Transverse colon (tissue), 4 donors: ENCODE results near the gene AIG1. TPM values are rescaled to one million over a fixed set of nuclear protein-coding genes. Genes with fewer than 3 reads are reported as not detected.

Experiments used
- DNase-seq: peaks from one replicate; pipeline ENCODE4 v3.0.0-alpha.2; 2019
- H3K27ac ChIP-seq, 4 donors: fragments of 200-600 bp; sonication (generic); 2 replicates each; pipeline ENCODE4 v1.5.1; 2016 to 2018; ENCODE audit warnings: inconsistent platforms in 4 of 4
- H3K27me3 ChIP-seq: fragments of 200-600 bp; sonication (generic); 2 replicates; pipeline ENCODE4 v1.5.1; 2017; ENCODE audit warnings: inconsistent platforms
- H3K36me3 ChIP-seq, 4 donors: fragments of 200-600 bp; sonication (generic); 2 replicates each; pipeline ENCODE4 v1.5.1; 2017 to 2019; ENCODE audit warnings: inconsistent platforms in 4 of 4
- H3K4me1 ChIP-seq, 4 donors: fragments of 200-600 bp; sonication (generic); 2 replicates each; pipeline ENCODE4 v1.5.1; 2017 to 2020; ENCODE audit warnings: inconsistent platforms in 4 of 4
- H3K4me3 ChIP-seq, 4 donors: fragments of 200-600 bp; sonication (generic); 1 replicate in 1 of 4; 2 replicates in 3 of 4; pipeline versions ENCODE4 v1.5.1 to v1.6.1; 2017 to 2019; ENCODE audit warnings: inconsistent platforms in 4 of 4
- H3K9me3 ChIP-seq, 2 donors: fragments of 200-600 bp; sonication (generic); 2 replicates each; pipeline ENCODE4 v1.5.1; 2017 to 2019; ENCODE audit warnings: inconsistent platforms in 2 of 2
- EP300 ChIP-seq: sonication (generic); formaldehyde crosslinking; IDR thresholded peaks from one replicate; pipeline ENCODE4 v1.6.1; 2017; ENCODE audit warnings: antibody characterized with exemption, low read depth
- POLR2A ChIP-seq: fragments of 450-650 bp; IDR thresholded peaks from one replicate; pipeline ENCODE4 v1.6.1; 2016; ENCODE audit warnings: antibody characterized with exemption, mild to moderate bottlenecking, moderate library complexity
- POLR2AphosphoS5 ChIP-seq, 3 donors: sonication (generic); formaldehyde crosslinking; IDR thresholded peaks; one replicate each; pipeline ENCODE4 v1.6.1; 2016; ENCODE audit warnings: antibody characterized with exemption in 3 of 3
- WGBS, 2 donors: methylation state at CpG; one replicate each; pipeline ENCODE4 v1.1.5; 2018; ENCODE audit warnings: low coverage in 1 of 2; 5-methylcytosine and 5-hydroxymethylcytosine counted together
- in situ Hi-C, 4 donors: fragments of 200-750 bp; cut with MboI; loops; one replicate each; pipeline versions ENCODE4 v1.15.0 to v1.15.1; 2017; ENCODE audit warnings: low sequenced_read_pairs in 3 of 4, low pct_ligation_motif_present in 1 of 4, low pct_unique_long_range_greater_than_20kb in 1 of 4
- intact Hi-C: fragments of 100-400 bp; cut with DNase I; formaldehyde crosslinking; loops from one replicate; pipeline ENCODE4 v1.15.1; 2023; ENCODE audit warnings: low total_unique reads
- total RNA-seq, 4 donors: library from RNA; depleted of rRNA; stranded (reverse); fragments of >200 nt; gene quantifications; one replicate each; pipeline ENCODE4 v1.1.0, GENCODE V29; 2016
- TF ChIP-seq, protein P1 (sequence below), 5 experiments: fragments of 200-600 bp in 3 of 5; fragments of 450-650 bp in 2 of 5; sonication (generic) in 3 of 5; IDR thresholded peaks; 1 replicate in 2 of 5; 2 replicates in 3 of 5; pipeline ENCODE4 v1.5.1; 2016 to 2017; ENCODE audit warnings: antibody characterized with exemption in 5 of 5, inconsistent platforms in 3 of 5, mild to moderate bottlenecking in 2 of 5, moderate library complexity in 1 of 5

Gene AIG1
- total RNA-seq, 4 donors from 2014 or later, result 16.5 to 38.2 (median 21.6) TPM

DNA sequence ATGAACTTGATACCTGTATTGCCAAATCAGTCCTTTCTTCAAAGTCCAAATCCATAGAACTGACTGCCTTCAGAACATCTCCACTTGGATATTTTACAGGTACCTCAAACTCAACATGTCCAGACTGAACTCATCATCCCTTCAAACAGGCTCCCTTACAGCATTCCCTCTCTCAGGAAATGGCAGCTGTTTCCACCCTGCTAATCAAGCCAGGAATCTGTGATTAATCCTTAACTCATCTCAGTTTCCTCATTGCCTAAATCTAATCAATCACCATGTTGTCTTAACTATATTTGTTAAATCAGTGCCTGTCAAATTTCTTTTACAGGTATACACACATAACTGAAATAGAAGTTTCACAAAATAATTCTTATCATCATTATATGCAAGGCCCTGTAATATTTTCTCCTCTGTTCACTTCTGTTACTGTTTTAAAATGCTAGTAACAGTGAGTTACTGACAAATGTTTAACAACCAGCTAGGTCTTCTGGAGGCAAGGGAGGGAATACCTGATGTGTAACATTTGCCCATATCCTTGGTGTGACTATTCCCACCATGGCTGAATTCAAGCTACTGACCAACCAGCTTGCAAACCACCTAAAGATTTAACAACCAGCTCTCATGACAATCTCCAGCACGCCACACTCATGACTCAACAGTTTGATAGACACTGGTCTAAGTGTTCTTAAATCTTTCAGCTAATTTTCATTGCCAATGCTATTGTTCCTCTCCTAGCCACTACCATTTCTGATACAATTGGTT lies 264.9 kb downstream of the AIG1 start:
- DNase-seq, result no peak
- 80 to 86% methylated on average over 1 of the region's 1 CpG for WGBS, 2 donors
- intact Hi-C loops (no loop called here), in situ Hi-C loops (no loop called here)
- H3K27ac ChIP-seq, result no peak overlapping the region
- no peaks in the 10 kb centered on the region for H3K27me3 ChIP-seq
- TF ChIP-seq POLR2AphosphoS5 (IDR thresholded peaks at IDR 0.05) (no peak), EP300 (no peak), POLR2A (no peak)
- TF ChIP-seq, protein P1, sequence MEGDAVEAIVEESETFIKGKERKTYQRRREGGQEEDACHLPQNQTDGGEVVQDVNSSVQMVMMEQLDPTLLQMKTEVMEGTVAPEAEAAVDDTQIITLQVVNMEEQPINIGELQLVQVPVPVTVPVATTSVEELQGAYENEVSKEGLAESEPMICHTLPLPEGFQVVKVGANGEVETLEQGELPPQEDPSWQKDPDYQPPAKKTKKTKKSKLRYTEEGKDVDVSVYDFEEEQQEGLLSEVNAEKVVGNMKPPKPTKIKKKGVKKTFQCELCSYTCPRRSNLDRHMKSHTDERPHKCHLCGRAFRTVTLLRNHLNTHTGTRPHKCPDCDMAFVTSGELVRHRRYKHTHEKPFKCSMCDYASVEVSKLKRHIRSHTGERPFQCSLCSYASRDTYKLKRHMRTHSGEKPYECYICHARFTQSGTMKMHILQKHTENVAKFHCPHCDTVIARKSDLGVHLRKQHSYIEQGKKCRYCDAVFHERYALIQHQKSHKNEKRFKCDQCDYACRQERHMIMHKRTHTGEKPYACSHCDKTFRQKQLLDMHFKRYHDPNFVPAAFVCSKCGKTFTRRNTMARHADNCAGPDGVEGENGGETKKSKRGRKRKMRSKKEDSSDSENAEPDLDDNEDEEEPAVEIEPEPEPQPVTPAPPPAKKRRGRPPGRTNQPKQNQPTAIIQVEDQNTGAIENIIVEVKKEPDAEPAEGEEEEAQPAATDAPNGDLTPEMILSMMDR (IDR thresholded peaks at IDR 0.05), result no peak
- no peaks in the 10 kb centered on the region for H3K9me3 ChIP-seq
- H3K4me3 ChIP-seq, result no peak overlapping the region
- no peaks in the 10 kb centered on the region for H3K4me1 ChIP-seq
- no peaks in the 10 kb centered on the region for H3K36me3 ChIP-seq

DNA sequence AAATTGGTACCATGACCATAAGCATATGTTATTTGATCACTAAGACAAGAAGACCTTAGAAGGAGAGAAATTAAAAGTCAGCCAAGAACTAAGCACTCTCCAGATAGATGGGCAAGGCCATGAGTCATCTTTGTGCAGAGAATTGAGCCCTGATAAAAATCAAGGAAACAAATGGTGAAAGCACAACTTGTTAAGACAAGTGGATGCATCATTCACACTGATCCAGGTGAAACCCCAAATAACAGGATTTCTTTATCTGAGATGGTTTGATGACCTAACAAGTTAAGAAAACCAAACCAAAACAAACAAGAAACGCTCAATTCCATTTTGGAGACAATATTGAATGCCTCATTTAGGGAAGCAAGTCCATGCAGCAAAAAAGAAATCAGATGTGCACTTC lies 268.2 kb downstream of the AIG1 start:
- WGBS, 2 donors, result 61 to 63% methylated on average over 1 of the region's 1 CpG
- no peaks in the 10 kb centered on the region for H3K4me1 ChIP-seq
- in situ Hi-C loops, result no loop called here
- H3K36me3 ChIP-seq, result no peaks in the 10 kb centered on the region
- H3K27ac ChIP-seq, result no peak overlapping the region
- H3K9me3 ChIP-seq, result no peaks in the 10 kb centered on the region
- intact Hi-C loops, result no loop called here
- H3K27me3 ChIP-seq, result no peaks in the 10 kb centered on the region
- H3K4me3 ChIP-seq, result no peak overlapping the region
- TF ChIP-seq POLR2AphosphoS5 (IDR thresholded peaks at IDR 0.05) (no peak), EP300 (no peak), POLR2A (no peak)
- TF ChIP-seq, protein P1 (IDR thresholded peaks at IDR 0.05), result no peak
- no peak for DNase-seq

DNA sequence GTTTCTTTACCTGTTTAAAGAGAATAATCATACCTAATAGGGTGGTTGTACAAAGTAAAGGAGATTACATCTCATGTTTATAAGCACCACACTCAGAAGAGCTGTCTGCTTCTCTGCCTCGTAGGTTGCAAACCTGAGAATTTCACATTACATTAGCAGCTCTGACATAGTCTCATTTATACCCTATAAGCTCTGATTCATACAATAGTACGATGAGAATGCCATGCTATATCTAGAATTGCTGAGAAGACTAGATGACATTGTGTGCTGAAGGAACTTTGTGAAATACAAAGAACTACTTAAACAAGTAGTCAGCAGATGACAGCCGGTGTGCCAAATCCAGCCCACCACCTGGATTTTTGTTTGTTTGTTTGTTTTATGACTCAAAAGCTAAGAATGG lies 268.6 kb downstream of the AIG1 start:
- Histone ChIP-seq H3K4me1 (no peaks in the 10 kb centered on the region), H3K4me3 (no peak overlapping the region), H3K36me3 (peaks cover 0 to 2% (median 0%) of the 10 kb centered on the region in 4 donors), H3K9me3 (no peaks in the 10 kb centered on the region), H3K27ac (no peak overlapping the region), H3K27me3 (no peaks in the 10 kb centered on the region)
- WGBS, 2 donors, result 90 to 96% methylated on average over 2 to 3 of the region's 3 CpGs
- in situ Hi-C loops, result no loop called here
- intact Hi-C loops, result no loop called here
- DNase-seq, result no peak
- TF ChIP-seq, protein P1 (IDR thresholded peaks at IDR 0.05), result no peak
- TF ChIP-seq POLR2A (no peak), EP300 (no peak), POLR2AphosphoS5 (IDR thresholded peaks at IDR 0.05) (no peak)

DNA sequence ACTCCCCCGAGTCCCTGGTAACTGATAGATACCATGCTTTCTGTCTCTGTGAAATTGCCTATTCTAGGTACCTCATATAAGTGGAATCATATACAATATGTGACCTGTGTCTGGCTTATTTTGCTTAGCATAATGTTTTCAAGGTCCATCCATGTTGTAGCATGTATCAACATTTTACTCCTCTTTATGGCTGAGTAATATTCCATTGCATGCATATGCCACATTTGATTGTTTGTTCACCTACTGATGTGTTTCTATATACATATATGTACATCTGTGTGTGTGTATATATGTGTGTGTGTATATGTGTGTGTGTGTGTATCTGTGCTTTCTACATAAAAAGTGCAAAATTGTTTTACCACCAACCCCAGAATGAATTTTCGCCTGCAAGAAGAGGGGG lies 270.7 kb downstream of the AIG1 start:
- no peak for DNase-seq
- Histone ChIP-seq H3K27me3 (no peaks in the 10 kb centered on the region), H3K36me3 (peaks cover 0 to 3% (median 0%) of the 10 kb centered on the region in 4 donors), H3K27ac (no peak overlapping the region), H3K4me1 (no peaks in the 10 kb centered on the region), H3K9me3 (no peaks in the 10 kb centered on the region), H3K4me3 (no peak overlapping the region)
- 90 to 94% methylated on average over 2 of the region's 2 CpGs for WGBS, 2 donors
- intact Hi-C loops (no loop called here), in situ Hi-C loops (no loop called here)
- TF ChIP-seq EP300 (no peak), POLR2A (no peak), POLR2AphosphoS5 (IDR thresholded peaks at IDR 0.05) (no peak)
- TF ChIP-seq, protein P1 (IDR thresholded peaks at IDR 0.05), result no peak
